Peyer's patch (tissue), 4 donors: Measurements from ENCODE around the gene PRR3.

Experiments used
- POLR2A ChIP-seq, 2 donors: fragments of 450-650 bp; IDR thresholded peaks; one replicate each; pipeline ENCODE4 v1.5.1; 2017; ENCODE audit warnings: antibody characterized with exemption in 2 of 2, mild to moderate bottlenecking in 2 of 2, moderate library complexity in 2 of 2
- TF ChIP-seq, protein P1 (sequence below), 6 experiments: fragments of 450-650 bp in 4 of 6; fragments of 200-600 bp in 2 of 6; sonication (generic) in 1 of 6; IDR thresholded peaks; one replicate each; pipeline ENCODE4 v1.5.1; 2017 to 2019; ENCODE audit warnings: antibody characterized with exemption in 6 of 6, mild to moderate bottlenecking in 3 of 6, moderate library complexity in 1 of 6

DNA sequence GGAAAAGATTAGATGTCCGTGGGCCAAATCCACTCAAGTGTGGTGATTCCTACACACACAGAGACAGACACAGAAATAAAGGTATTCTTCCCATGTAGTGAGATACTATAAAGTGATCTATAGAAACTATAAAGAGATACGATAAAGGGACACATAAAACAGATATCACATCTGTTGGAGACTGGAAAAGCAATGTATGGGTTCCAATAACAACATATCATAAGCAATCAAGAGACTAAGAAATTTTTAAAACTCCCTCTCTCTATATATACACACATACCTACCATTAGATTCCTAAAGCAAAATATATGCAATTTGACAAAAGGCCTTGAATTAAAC is 54.7 kb downstream of the PRR3 start:
- TF ChIP-seq, protein P1, sequence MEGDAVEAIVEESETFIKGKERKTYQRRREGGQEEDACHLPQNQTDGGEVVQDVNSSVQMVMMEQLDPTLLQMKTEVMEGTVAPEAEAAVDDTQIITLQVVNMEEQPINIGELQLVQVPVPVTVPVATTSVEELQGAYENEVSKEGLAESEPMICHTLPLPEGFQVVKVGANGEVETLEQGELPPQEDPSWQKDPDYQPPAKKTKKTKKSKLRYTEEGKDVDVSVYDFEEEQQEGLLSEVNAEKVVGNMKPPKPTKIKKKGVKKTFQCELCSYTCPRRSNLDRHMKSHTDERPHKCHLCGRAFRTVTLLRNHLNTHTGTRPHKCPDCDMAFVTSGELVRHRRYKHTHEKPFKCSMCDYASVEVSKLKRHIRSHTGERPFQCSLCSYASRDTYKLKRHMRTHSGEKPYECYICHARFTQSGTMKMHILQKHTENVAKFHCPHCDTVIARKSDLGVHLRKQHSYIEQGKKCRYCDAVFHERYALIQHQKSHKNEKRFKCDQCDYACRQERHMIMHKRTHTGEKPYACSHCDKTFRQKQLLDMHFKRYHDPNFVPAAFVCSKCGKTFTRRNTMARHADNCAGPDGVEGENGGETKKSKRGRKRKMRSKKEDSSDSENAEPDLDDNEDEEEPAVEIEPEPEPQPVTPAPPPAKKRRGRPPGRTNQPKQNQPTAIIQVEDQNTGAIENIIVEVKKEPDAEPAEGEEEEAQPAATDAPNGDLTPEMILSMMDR (IDR thresholded peaks at IDR 0.05) = no peak
- TF ChIP-seq POLR2A (IDR thresholded peaks at IDR 0.05) = no peak
